CD4-positive, alpha-beta T cell (primary cell): ENCODE data around the gene TAGLN3. TPM values are rescaled to one million over a fixed set of nuclear protein-coding genes. Genes with fewer than 3 reads are reported as not detected.

Experiments used
- ATAC-seq: fragments of 200-7000 bp; cut with Tn5 transposase; one replicate; pipeline ENCODE4 v1.10.0; 2022; ENCODE audit warnings: mild to moderate bottlenecking; ENCODE audit not compliant: poor library complexity
- CTCF ChIA-PET: fragments of 350-600 bp; sonication (Branson Sonifier 250); formaldehyde crosslinking; loops from one replicate; lab custom pipeline; 2021; ENCODE audit warnings: antibody characterized with exemption, inconsistent platforms; lab: Charles Lee
- POLR2A ChIA-PET: fragments of 350-600 bp; sonication (Branson Sonifier 250); formaldehyde crosslinking; loops from one replicate; lab custom pipeline; 2021; ENCODE audit warnings: antibody characterized with exemption, inconsistent platforms; lab: Charles Lee
- DNase-seq, 14 experiments: peaks; one replicate each; pipeline ENCODE4 v3.0.0-alpha.2; 2013 to 2020; ENCODE audit warnings: mixed read lengths in 2 of 14
- H3K27ac ChIP-seq, 2 donors: one replicate each; pipeline versions ENCODE4 v1.5.1 to v1.7.0; 2013; ENCODE audit warnings: low read length in 2 of 2, low read depth in 1 of 2, mild to moderate bottlenecking in 1 of 2
- H3K27me3 ChIP-seq, 2 experiments: 1 replicate in 1 of 2; 2 replicates in 1 of 2; pipeline versions ENCODE4 v1.6.1 to v1.7.0; 2013; ENCODE audit warnings: low read length in 2 of 2, control low read depth in 1 of 2, mild to moderate bottlenecking in 1 of 2, moderate library complexity in 1 of 2; ENCODE audit not compliant: insufficient read depth in 2 of 2, control insufficient read depth in 1 of 2
- H3K36me3 ChIP-seq: one replicate; pipeline ENCODE4 v1.6.1; 2013; ENCODE audit warnings: low read length, control low read depth; ENCODE audit not compliant: insufficient read depth
- H3K4me1 ChIP-seq: one replicate; pipeline ENCODE4 v1.6.1; 2013; ENCODE audit warnings: low read length, control low read depth; ENCODE audit not compliant: insufficient read depth
- H3K4me3 ChIP-seq: one replicate; pipeline ENCODE4 v1.5.1; 2013; ENCODE audit warnings: mild to moderate bottlenecking, low read length, moderate library complexity
- H3K9me3 ChIP-seq, 2 experiments: 1 replicate in 1 of 2; 2 replicates in 1 of 2; pipeline versions ENCODE4 v1.6.1 to v1.7.0; 2013; ENCODE audit warnings: low read length in 2 of 2, mild to moderate bottlenecking in 2 of 2, control low read depth in 1 of 2, moderate library complexity in 1 of 2; ENCODE audit not compliant: control insufficient read depth in 1 of 2, insufficient read depth in 1 of 2
- H3K27ac Mint-ChIP-seq: one replicate; pipeline ENCODE4 v1.8.0; 2020; ENCODE audit warnings: mixed read lengths
- H3K27me3 Mint-ChIP-seq: one replicate; pipeline ENCODE4 v1.8.0; 2021; ENCODE audit warnings: mixed read lengths
- H3K36me3 Mint-ChIP-seq: one replicate; pipeline ENCODE4 v1.8.0; 2021; ENCODE audit warnings: low read depth, mixed read lengths
- H3K4me1 Mint-ChIP-seq: one replicate; pipeline ENCODE4 v1.8.0; 2021; ENCODE audit warnings: low read depth, mixed read lengths
- H3K4me3 Mint-ChIP-seq: one replicate; pipeline ENCODE4 v1.8.0; 2020; ENCODE audit warnings: mild to moderate bottlenecking, mixed read lengths
- H3K9me3 Mint-ChIP-seq: one replicate; pipeline ENCODE4 v1.8.0; 2020; ENCODE audit warnings: mixed read lengths
- CTCF ChIP-seq: fragments of 200-600 bp; IDR thresholded peaks from one replicate; pipeline ENCODE4 v1.8.0; 2022; ENCODE audit warnings: antibody characterized with exemption, mild to moderate bottlenecking
- intact Hi-C, 2 experiments: fragments of 100-400 bp; cut with DNase I in 1 of 2; cut with micrococcal nuclease in 1 of 2; formaldehyde crosslinking; loops; one replicate each; pipeline versions ENCODE4 v1.15.1 to v1.9.0; 2023 to 2025; cut with DNase I, micrococcal nuclease
- total RNA-seq, 174 experiments: library from RNA in 2 of 174; stranded (reverse) in 2 of 174; gene quantifications; one replicate each; pipeline ENCODE4 v1.2.3 and lab custom pipeline; 2021 to 2026

The TAGLN3 gene
- total RNA-seq, 2 experiments from 2014 or later = 0.28 TPM; not detected in 1

DNA sequence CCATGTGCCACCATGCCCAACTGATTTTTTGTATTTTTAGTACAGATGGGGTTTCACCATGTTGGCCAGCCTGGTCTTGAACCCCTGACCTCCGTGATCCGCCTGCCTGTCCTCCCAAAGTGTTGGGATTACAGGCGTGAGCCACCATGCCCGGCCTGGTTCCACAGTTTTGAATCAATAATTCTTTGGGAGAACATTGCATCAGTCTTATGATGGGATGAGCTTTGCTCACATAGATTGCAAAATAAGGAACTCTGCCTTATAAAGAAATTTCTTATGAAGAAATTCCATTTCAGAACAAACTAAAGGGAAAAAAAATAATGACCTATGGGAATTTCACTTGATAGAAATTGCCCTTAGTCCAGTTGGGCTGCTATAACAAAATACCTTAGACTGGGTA lies 20.0 kb downstream of the TAGLN3 start:
- CTCF ChIA-PET = interaction anchor here (1.0 kb wide), 1 partner anchor 25 kb away, joined by 3 read pairs; no protein-coding TSS in a partner anchor
- TF ChIP-seq CTCF = no peak
- Mint-ChIP-seq H3K27ac (no peak overlapping the region), H3K9me3 (no peaks in the 10 kb centered on the region), H3K27me3 (no peaks in the 10 kb centered on the region), H3K36me3 (no peaks in the 10 kb centered on the region), H3K4me3 (no peak overlapping the region), H3K4me1 (peaks cover 6% of the 10 kb centered on the region)
- no peaks in the 10 kb centered on the region for H3K36me3 ChIP-seq
- POLR2A ChIA-PET = no interaction called here
- no peaks in the 10 kb centered on the region for H3K27me3 ChIP-seq
- ATAC-seq (no peak), DNase-seq (no peak)
- H3K9me3 ChIP-seq = peaks cover 0 to 4% of the 10 kb centered on the region in 2 experiments
- intact Hi-C loops = no loop called here
- no peaks in the 10 kb centered on the region for H3K4me1 ChIP-seq
- H3K4me3 ChIP-seq = no peak overlapping the region
- H3K27ac ChIP-seq = no peak overlapping the region

DNA sequence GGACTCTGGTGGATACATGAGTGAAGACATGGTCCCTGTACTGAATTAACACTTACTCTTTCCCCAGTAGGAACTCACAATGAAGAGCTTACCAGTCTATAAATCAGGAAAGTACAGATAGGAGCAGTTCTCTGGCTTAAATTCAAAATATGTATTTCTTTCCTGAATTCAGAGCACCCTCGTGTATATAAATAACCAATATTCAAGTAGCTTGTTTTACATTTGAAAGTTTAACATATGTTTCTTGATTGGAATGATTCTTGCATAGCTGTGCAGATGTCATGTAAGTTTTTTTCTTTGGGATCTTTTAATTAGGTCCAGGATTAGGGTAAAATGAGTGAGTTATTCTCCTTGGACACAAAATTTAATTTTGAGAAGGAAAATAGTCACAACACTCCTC lies 21.0 kb downstream of the TAGLN3 start:
- H3K4me3 ChIP-seq = no peak overlapping the region
- H3K9me3 ChIP-seq = peaks cover 0 to 4% of the 10 kb centered on the region in 2 experiments
- no peak for TF ChIP-seq CTCF
- no peaks in the 10 kb centered on the region for H3K27me3 Mint-ChIP-seq
- H3K4me1 ChIP-seq = no peaks in the 10 kb centered on the region
- ChIA-PET CTCF (no interaction called here), POLR2A (interaction anchor here (0.6 kb wide), 1 partner anchor 1403 kb away, joined by 3 read pairs; no protein-coding TSS in a partner anchor)
- intact Hi-C loops = no loop called here
- no peak for DNase-seq
- H3K27ac ChIP-seq = no peak overlapping the region
- no peaks in the 10 kb centered on the region for H3K36me3 ChIP-seq
- H3K4me3 Mint-ChIP-seq = no peak overlapping the region
- H3K36me3 Mint-ChIP-seq = no peaks in the 10 kb centered on the region
- no peaks in the 10 kb centered on the region for H3K27me3 ChIP-seq
- H3K9me3 Mint-ChIP-seq = no peaks in the 10 kb centered on the region
- ATAC-seq = no peak
- H3K27ac Mint-ChIP-seq = no peak overlapping the region
- H3K4me1 Mint-ChIP-seq = no peaks in the 10 kb centered on the region

- no peaks in the 10 kb centered on the region for H3K27me3 ChIP-seq
- Mint-ChIP-seq H3K4me1 (no peaks in the 10 kb centered on the region), H3K4me3 (no peak overlapping the region), H3K36me3 (no peaks in the 10 kb centered on the region), H3K27me3 (no peaks in the 10 kb centered on the region), H3K27ac (no peak overlapping the region), H3K9me3 (no peaks in the 10 kb centered on the region)
- CTCF ChIA-PET = no interaction called here
- ATAC-seq (no peak), DNase-seq (no peak)
- intact Hi-C loops = no loop called here
- POLR2A ChIA-PET = no interaction called here
- no peaks in the 10 kb centered on the region for H3K4me1 ChIP-seq
- H3K36me3 ChIP-seq = no peaks in the 10 kb centered on the region
- no peak overlapping the region for H3K4me3 ChIP-seq
- no peak overlapping the region for H3K27ac ChIP-seq
- no peak for TF ChIP-seq CTCF
- H3K9me3 ChIP-seq = peaks cover 0 to 4% of the 10 kb centered on the region in 2 experiments
Observed at GRCh38 chr3:112020674-112021085, 22.0 kb downstream of the TAGLN3 start.
